Heart left ventricle (tissue), 13 donors: ENCODE results near the gene CYSRT1.

Experiments used
- CTCF ChIP-seq, 12 donors: fragments of 200-600 bp; sonication (generic) in 4 of 12; IDR thresholded peaks; one replicate each; pipeline versions ENCODE4 v1.5.0 to v1.8.0; 2018 to 2022; ENCODE audit warnings: antibody characterized with exemption in 12 of 12, mild to moderate bottlenecking in 5 of 12
- POLR2A ChIP-seq, 2 donors: fragments of 450-650 bp; IDR thresholded peaks; one replicate each; pipeline ENCODE4 v1.6.1; 2017; ENCODE audit warnings: antibody characterized with exemption in 2 of 2, mild to moderate bottlenecking in 2 of 2, moderate library complexity in 2 of 2
- donor health status: ischemic (EF 13 %, LVEDD 7.1; RV severe dilation, severe dysfunction).
- donor health status: DM: no; HTN: yes; CAD: no.
- donor health status: DM: no; HTN: no; CAD: no.
- donor health status: ischemic (EF 25% LVEDD 6.9; RV normal size, moderate dysfunction).
- donor health status: ischemic (EF 25% LVEDD 5.7; RV mildly dilated, moderate dysfunction).
- donor health status: ischemic (EF 35%, LVEDD 5.7; RV mildly dilated, moderate dysfunction).
- donor health status: nonischemic (EF 11% LVEDD 7.7; RV severe dilation, severe dysfunction).
- donor health status: DM: yes; HTN: yes; CAD: no.
- donor health status: PGD.
- donor health status: ischemic (EF 29% LVEDD 5.4; RV normal size, mild dysfunction).
- donor health status: nonischemic (EF 23%, LVEDD 6.1; RV moderate dilation, normal function).

- TF ChIP-seq CTCF (IDR thresholded peaks at IDR 0.05) (no peak), POLR2A (IDR thresholded peaks at IDR 0.05) (no peak)
These were observed 43.7 kb downstream of the CYSRT1 start for GRCh38 chr9:137268538-137269201.
